ENCODE results near the gene DENND5A. TPM values are rescaled to one million over a fixed set of nuclear protein-coding genes. Genes with fewer than 3 reads are reported as not detected.
"Not testable (repeated sequence)": the region's sequence is repeated elsewhere in the genome, so short reads cannot be mapped to it uniquely, and the experiment has no call there.

DENND5A gene
- total RNA-seq, 4 donors from 2014 or later: 110 to 134 (median 118) TPM

DNA sequence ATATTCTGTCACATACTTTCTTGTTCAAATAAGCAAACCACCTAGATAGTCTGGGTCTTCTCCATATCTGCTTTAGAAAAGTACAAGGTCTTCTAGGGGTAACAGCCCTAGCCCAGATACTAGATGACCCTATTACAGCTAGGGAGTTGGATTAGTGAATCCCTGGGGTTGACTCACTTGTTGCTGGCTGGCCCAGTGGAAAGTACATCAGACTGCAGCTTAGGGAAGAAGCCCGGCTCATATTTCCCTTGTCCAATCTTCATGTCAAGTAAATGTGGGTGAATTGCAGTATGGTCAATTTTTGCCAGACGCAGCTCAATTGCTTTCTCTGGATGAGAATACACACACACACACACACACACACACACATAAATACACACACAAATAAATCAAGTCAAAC lies 94.7 kb downstream of the DENND5A start:
- H3K4me3 ChIP-seq: no peak overlapping the region
- no peak for DNase-seq (ENCODE audit: low spot score in 2 of 2)
- no peaks in the 10 kb centered on the region for H3K4me1 ChIP-seq
- H3K9me3 ChIP-seq: no peaks in the 10 kb centered on the region
- 77 to 89% methylated on average over 2 of the region's 2 CpGs for WGBS, 2 donors
- no peaks in the 10 kb centered on the region for H3K27me3 ChIP-seq
- peaks cover 0 to 46% (median 0%) of the 10 kb centered on the region in 3 donors for H3K36me3 ChIP-seq
- no peak for TF ChIP-seq POLR2A (IDR thresholded peaks at IDR 0.05)
- TF ChIP-seq EP300 (IDR thresholded peaks at IDR 0.05): no peak
- TF ChIP-seq, protein P1, sequence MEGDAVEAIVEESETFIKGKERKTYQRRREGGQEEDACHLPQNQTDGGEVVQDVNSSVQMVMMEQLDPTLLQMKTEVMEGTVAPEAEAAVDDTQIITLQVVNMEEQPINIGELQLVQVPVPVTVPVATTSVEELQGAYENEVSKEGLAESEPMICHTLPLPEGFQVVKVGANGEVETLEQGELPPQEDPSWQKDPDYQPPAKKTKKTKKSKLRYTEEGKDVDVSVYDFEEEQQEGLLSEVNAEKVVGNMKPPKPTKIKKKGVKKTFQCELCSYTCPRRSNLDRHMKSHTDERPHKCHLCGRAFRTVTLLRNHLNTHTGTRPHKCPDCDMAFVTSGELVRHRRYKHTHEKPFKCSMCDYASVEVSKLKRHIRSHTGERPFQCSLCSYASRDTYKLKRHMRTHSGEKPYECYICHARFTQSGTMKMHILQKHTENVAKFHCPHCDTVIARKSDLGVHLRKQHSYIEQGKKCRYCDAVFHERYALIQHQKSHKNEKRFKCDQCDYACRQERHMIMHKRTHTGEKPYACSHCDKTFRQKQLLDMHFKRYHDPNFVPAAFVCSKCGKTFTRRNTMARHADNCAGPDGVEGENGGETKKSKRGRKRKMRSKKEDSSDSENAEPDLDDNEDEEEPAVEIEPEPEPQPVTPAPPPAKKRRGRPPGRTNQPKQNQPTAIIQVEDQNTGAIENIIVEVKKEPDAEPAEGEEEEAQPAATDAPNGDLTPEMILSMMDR (IDR thresholded peaks at IDR 0.05): no peak
- H3K27ac ChIP-seq: no peak overlapping the region

DNA sequence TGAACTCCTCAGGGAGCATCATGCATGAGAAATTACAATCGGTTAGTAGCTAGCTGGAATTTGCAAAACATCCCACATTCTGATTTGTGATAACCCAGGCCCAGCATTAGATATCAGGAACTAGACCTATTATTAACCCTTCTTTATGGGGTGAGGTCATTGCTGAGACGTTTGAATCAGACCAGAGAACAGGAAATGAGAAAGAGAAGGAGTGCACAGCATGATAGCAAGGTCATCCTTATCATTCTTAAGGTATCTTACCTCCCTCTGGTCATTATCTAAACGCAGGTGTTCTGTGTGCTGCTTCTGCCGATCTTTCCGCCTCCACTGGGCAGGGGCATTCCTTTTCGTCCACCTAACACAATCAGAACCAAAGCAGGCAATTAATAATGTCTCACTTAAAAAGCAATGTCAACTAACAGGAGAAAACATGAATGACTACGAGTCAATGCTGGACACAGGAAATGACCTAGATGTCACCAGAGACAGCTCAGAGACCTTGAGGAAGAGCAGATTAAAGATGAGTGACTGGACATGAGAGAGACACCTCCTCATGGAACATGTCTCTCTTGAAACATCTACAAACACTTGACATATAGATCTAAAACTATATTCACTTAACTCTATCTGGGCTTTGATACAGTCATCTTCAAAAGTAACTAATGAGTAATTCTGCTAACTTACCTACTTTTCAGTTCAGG lies 95.4 kb downstream of the DENND5A start:
- Histone ChIP-seq H3K27ac (no peak overlapping the region), H3K36me3 (peaks cover 0 to 53% (median 0%) of the 10 kb centered on the region in 3 donors), H3K4me3 (no peak overlapping the region), H3K9me3 (no peaks in the 10 kb centered on the region), H3K4me1 (no peaks in the 10 kb centered on the region), H3K27me3 (no peaks in the 10 kb centered on the region)
- no peak for DNase-seq (ENCODE audit: low spot score in 2 of 2)
- TF ChIP-seq POLR2A (IDR thresholded peaks at IDR 0.05) (no peak), EP300 (IDR thresholded peaks at IDR 0.05) (no peak)
- TF ChIP-seq, protein P1 (IDR thresholded peaks at IDR 0.05): no peak
- 62 to 65% methylated on average over 7 of the region's 7 CpGs for WGBS, 2 donors

DNA sequence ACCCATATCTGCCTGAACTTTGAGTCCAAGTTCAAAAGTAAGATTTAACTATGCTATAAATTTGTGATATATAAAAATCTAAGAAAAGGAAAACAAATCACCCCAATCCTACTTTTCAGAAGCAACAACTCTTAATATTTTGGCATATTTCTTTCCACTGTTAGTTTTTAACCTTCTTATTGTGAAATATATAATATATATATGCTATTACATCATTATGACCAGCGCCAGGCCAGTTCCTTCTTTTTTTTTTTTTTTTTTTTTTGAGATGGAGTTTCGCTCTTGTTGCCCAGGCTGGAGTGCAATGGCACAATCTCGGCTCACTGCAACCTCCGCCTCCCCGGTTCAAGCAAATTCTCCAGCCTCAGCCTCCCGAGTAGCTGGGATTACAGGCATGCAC lies 103.2 kb downstream of the DENND5A start:
- peaks cover 0 to 60% (median 0%) of the 10 kb centered on the region in 3 donors for H3K36me3 ChIP-seq
- H3K4me3 ChIP-seq; H3K27ac ChIP-seq; H3K27me3 ChIP-seq; H3K9me3 ChIP-seq; H3K4me1 ChIP-seq; DNase-seq (ENCODE audit: low spot score in 2 of 2): not testable (repeated sequence)
- WGBS, 2 donors: 89 to 90% methylated on average over 6 of the region's 6 CpGs

DNA sequence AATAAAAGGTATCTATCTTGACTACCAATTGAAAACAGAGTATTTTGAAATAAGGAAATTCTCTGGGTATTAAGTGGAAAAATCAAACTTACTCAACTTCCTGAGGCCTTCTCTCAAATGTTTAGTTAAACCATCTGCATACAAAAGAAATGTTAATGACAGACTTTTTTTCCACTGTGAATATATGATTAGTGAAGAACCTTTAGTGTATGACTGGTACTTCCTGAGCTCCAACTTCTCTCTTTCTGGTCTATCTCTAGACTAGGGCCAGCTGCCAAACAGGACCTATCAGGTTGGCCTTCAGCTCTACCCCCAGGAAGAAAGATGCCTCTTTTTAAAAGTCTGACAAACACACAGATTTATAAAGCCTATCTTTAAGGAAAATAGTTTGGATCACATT lies 105.0 kb downstream of the DENND5A start:
- H3K36me3 ChIP-seq: peaks cover 0 to 71% (median 0%) of the 10 kb centered on the region in 3 donors
- no peak overlapping the region for H3K27ac ChIP-seq
- H3K4me3 ChIP-seq: no peak overlapping the region
- DNase-seq (ENCODE audit: low spot score in 2 of 2): no peak
- H3K9me3 ChIP-seq: no peaks in the 10 kb centered on the region
- TF ChIP-seq EP300 (IDR thresholded peaks at IDR 0.05) (no peak), POLR2A (IDR thresholded peaks at IDR 0.05) (no peak)
- TF ChIP-seq, protein P1 (IDR thresholded peaks at IDR 0.05): no peak
- H3K27me3 ChIP-seq: no peaks in the 10 kb centered on the region
- H3K4me1 ChIP-seq: no peaks in the 10 kb centered on the region

DNA sequence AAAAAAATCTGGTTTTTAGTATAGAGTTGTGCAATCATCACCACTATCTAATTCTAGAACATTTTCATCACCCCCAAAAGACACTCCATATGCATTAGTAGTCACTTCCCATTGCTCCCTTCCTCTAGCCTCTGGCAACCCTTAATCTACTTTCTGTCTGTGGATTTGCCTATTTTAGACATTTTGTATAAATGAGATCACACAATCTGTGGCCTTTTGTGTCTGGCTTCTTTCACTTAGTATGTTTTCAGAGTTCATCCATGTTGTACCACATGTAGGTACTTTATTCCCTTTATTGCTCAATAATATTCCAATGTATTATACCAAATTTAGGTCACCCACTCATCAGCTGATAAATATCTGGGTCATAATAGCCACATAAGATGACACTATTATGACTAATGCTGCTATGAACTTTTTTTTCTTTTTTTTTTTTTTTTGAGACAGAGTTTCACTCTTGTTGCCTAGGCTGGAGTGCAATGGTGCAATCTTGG lies 106.2 kb downstream of the DENND5A start:
- peak overlapping the region in 1 of 4 donors; percentile 14 for H3K27ac ChIP-seq
- no peaks in the 10 kb centered on the region for H3K4me1 ChIP-seq
- no peaks in the 10 kb centered on the region for H3K9me3 ChIP-seq
- no peaks in the 10 kb centered on the region for H3K27me3 ChIP-seq
- no peak for DNase-seq (ENCODE audit: low spot score in 2 of 2)
- H3K4me3 ChIP-seq: no peak overlapping the region
- H3K36me3 ChIP-seq: peaks cover 0 to 66% (median 0%) of the 10 kb centered on the region in 3 donors
- TF ChIP-seq, protein P1 (IDR thresholded peaks at IDR 0.05): no peak
- TF ChIP-seq POLR2A (IDR thresholded peaks at IDR 0.05) (no peak), EP300 (IDR thresholded peaks at IDR 0.05) (no peak)
